ENCODE measurements around the gene TMOD4. TPM values are rescaled to one million over a fixed set of nuclear protein-coding genes. Genes with fewer than 3 reads are reported as not detected.

TMOD4 gene
- total and polyA plus RNA-seq, 9 of the 15 experiments (the other 6 are each of a cell fraction or from before 2014, with no cell fraction given) = 0.18 to 1.8 (median 1.1) TPM; not detected in 1

DNA sequence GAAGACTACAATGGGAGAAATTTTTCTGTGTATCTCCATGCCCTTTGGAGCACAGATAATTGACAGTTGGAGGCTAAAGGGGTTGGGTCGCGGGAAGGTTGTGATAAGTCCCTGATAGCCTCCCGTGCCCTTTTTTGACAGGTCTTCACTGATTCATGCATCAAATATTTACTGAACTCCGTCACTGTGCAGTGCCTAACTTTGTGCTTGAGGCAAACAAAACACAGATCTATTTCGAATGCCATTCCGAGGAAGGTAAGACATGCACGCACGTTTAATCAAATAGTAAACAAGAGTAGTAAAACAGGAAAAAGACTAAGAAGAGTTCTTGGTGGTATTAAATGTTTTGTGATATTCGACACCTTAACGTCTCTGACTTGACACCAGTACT is 22.1 kb upstream of the TMOD4 start:
- peak overlapping the region; percentile 91 for H2AFZ ChIP-seq (ENCODE audit: low read depth, low read length)
- peaks cover 12% of the 10 kb centered on the region; the same call in 2 of the 3 replicates for H3K36me3 ChIP-seq (ENCODE audit: control insufficient read depth, insufficient read depth, low read length)
- TSS peak; percentile 85 for BruUV-seq (replicated peaks)
- no peaks in the 10 kb centered on the region for H3K9me3 ChIP-seq (replicated peaks; ENCODE audit: control insufficient read depth, insufficient read depth, low read depth, low read length)
- CTCF ChIA-PET (ENCODE audit: low intra/inter-chr PET ratio) = interaction anchor here (1.5 kb wide), 1 partner anchor 57 kb away, joined by 3 read pairs; the partner anchor contains the start of gene PSMD4
- DNase-seq (ENCODE audit: extremely low read depth in 1 of 4, low spot score in 3 of 4) (peak in 1 of 4 experiments; percentile 38), ATAC-seq (no peak; the same call in 2 of the 3 replicates), FAIRE-seq (peak; percentile 26)
- no peaks in the 10 kb centered on the region for H4K20me1 ChIP-seq (replicated peaks; ENCODE audit: control insufficient read depth, insufficient read depth, low read length)
- H3K9ac ChIP-seq (ENCODE audit: insufficient read depth in 1 of 2, low read depth in 2 of 2, low read length in 2 of 2) = peak overlapping the region; percentile 81 to 97; a peak in 3 of 4 replicates
- H3K27me3 ChIP-seq (ENCODE audit: control insufficient read depth in 2 of 2, insufficient read depth in 2 of 2, low read length in 2 of 2) = no peaks in the 10 kb centered on the region
- 17% methylated on average over 10 of the region's 10 CpGs for WGBS (ENCODE audit: insufficient coverage, low coverage, missing lambda C conversion rate)
- peak overlapping the region; percentile 56 for H3K4me3 ChIP-seq
- intact Hi-C loops (cut with micrococcal nuclease) (loop anchor here (10.0 kb wide), 1 partner anchor 187 kb away; no protein-coding TSS in a partner anchor), in situ Hi-C loops (cut with MboI) (no loop called here)
- H3K27ac ChIP-seq (ENCODE audit: extremely low read depth, low read depth, low read length) = peak overlapping the region; percentile 81
- POLR2A ChIA-PET = no interaction called here
- H3K79me2 ChIP-seq (ENCODE audit: control insufficient read depth, insufficient read depth, low read length) = peaks cover 36% of the 10 kb centered on the region
- peak overlapping the region; percentile 83 for H3K4me2 ChIP-seq (ENCODE audit: insufficient read depth, low read length)
- H3K4me1 ChIP-seq (replicated peaks in 1 of 2; ENCODE audit: control insufficient read depth in 2 of 2, insufficient read depth in 2 of 2, low read length in 2 of 2) = peaks cover 11 to 15% of the 10 kb centered on the region in 2 experiments; a peak in 4 of 5 replicates
- H3K9me1 ChIP-seq (ENCODE audit: control insufficient read depth, insufficient read depth, low read length) = no peaks in the 10 kb centered on the region
- TF ChIP-seq NCOA4 (IDR thresholded peaks at IDR 0.05; ENCODE audit: partially characterized antibody) (no peak), FOSL1 (tag; conservative IDR thresholded peaks at IDR 0.05) (peak; percentile 35; the same call in 1 of the 2 replicates), ZNF277 (CRISPR knock-in tag; IDR thresholded peaks at IDR 0.05; ENCODE audit: borderline replicate concordance) (no peak), SRSF7 (optimal IDR thresholded peaks at IDR 0.05; ENCODE audit: low read depth, low read length) (no peak), ZNF655 (CRISPR knock-in tag; IDR thresholded peaks at IDR 0.05) (no peak), SMARCC2 (IDR thresholded peaks at IDR 0.05; ENCODE audit: low read depth) (no peak), PTTG1 (tag; IDR thresholded peaks at IDR 0.05; ENCODE audit: low read depth) (no peak), POLR2G (IDR thresholded peaks at IDR 0.05; ENCODE audit: low read depth, low read length) (no peak)
- TF ChIP-seq, protein P1, sequence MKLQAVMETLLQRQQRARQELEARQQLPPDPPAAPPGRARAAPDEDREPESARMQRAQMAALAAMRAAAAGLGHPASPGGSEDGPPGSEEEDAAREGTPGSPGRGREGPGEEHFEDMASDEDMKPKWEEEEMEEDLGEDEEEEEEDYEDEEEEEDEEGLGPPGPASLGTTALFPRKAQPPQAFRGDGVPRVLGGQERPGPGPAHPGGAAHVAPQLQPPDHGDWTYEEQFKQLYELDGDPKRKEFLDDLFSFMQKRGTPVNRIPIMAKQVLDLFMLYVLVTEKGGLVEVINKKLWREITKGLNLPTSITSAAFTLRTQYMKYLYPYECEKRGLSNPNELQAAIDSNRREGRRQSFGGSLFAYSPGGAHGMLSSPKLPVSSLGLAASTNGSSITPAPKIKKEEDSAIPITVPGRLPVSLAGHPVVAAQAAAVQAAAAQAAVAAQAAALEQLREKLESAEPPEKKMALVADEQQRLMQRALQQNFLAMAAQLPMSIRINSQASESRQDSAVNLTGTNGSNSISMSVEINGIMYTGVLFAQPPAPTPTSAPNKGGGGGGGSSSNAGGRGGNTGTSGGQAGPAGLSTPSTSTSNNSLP (IDR thresholded peaks at IDR 0.05; ENCODE audit: borderline replicate concordance, low read depth, low read length) = no peak
- TF ChIP-seq, protein P2, sequence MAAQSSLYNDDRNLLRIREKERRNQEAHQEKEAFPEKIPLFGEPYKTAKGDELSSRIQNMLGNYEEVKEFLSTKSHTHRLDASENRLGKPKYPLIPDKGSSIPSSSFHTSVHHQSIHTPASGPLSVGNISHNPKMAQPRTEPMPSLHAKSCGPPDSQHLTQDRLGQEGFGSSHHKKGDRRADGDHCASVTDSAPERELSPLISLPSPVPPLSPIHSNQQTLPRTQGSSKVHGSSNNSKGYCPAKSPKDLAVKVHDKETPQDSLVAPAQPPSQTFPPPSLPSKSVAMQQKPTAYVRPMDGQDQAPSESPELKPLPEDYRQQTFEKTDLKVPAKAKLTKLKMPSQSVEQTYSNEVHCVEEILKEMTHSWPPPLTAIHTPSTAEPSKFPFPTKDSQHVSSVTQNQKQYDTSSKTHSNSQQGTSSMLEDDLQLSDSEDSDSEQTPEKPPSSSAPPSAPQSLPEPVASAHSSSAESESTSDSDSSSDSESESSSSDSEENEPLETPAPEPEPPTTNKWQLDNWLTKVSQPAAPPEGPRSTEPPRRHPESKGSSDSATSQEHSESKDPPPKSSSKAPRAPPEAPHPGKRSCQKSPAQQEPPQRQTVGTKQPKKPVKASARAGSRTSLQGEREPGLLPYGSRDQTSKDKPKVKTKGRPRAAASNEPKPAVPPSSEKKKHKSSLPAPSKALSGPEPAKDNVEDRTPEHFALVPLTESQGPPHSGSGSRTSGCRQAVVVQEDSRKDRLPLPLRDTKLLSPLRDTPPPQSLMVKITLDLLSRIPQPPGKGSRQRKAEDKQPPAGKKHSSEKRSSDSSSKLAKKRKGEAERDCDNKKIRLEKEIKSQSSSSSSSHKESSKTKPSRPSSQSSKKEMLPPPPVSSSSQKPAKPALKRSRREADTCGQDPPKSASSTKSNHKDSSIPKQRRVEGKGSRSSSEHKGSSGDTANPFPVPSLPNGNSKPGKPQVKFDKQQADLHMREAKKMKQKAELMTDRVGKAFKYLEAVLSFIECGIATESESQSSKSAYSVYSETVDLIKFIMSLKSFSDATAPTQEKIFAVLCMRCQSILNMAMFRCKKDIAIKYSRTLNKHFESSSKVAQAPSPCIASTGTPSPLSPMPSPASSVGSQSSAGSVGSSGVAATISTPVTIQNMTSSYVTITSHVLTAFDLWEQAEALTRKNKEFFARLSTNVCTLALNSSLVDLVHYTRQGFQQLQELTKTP (IDR thresholded peaks at IDR 0.05; ENCODE audit: low read depth in 1 of 2, partially characterized antibody in 2 of 2) = peak in 1 of 2 experiments; percentile 69
